CD4-positive, alpha-beta T cell treated with Interleukin-17A for 4 hours (primary cell): ENCODE data around the gene CNTN4.
"Not testable (repeated sequence)": the region's sequence is repeated elsewhere in the genome, so short reads cannot be mapped to it uniquely, and the experiment has no call there.

Source experiments
- DNase-seq: peaks from one replicate; pipeline ENCODE4 v3.0.0-alpha.2; 2020; ENCODE audit warnings: mixed read lengths

The CNTN4 gene

GRCh38 chr3:2873986-2874385, 775.3 kb downstream of the CNTN4 start:
- no peak for DNase-seq

GRCh38 chr3:2875699-2876098, 777.0 kb downstream of the CNTN4 start:
- DNase-seq: no peak

GRCh38 chr3:2876362-2876761, 777.7 kb downstream of the CNTN4 start:
- no peak for DNase-seq

- DNase-seq: no peak
Measured at GRCh38 chr3:2879023-2879422, 780.4 kb downstream of the CNTN4 start.

- DNase-seq: no peak
Measured at GRCh38 chr3:2879587-2879986, 780.9 kb downstream of the CNTN4 start.

- DNase-seq: no peak
Measured at GRCh38 chr3:2880218-2880756, 781.6 kb downstream of the CNTN4 start.

- no peak for DNase-seq
Measured at GRCh38 chr3:2883283-2883682, 784.6 kb downstream of the CNTN4 start.

- no peak for DNase-seq
Measured at GRCh38 chr3:2888592-2888991, 789.9 kb downstream of the CNTN4 start.

- DNase-seq: no peak
Measured at GRCh38 chr3:2889736-2890135, 791.1 kb downstream of the CNTN4 start.

- DNase-seq: no peak
Measured at GRCh38 chr3:2896308-2896939, 797.8 kb downstream of the CNTN4 start.

GRCh38 chr3:2897821-2898220, 799.2 kb downstream of the CNTN4 start:
- no peak for DNase-seq

GRCh38 chr3:2898591-2899353, 800.1 kb downstream of the CNTN4 start:
- no peak for DNase-seq

- no peak for DNase-seq
Measured at GRCh38 chr3:2904054-2904453, 805.4 kb downstream of the CNTN4 start.

GRCh38 chr3:2908693-2909351, 810.2 kb downstream of the CNTN4 start:
- no peak for DNase-seq

- DNase-seq: no peak
Measured at GRCh38 chr3:2910997-2911396, 812.3 kb downstream of the CNTN4 start.

GRCh38 chr3:2915826-2916225, 817.2 kb downstream of the CNTN4 start:
- no peak for DNase-seq

GRCh38 chr3:2916640-2917039, 818.0 kb downstream of the CNTN4 start:
- not testable (repeated sequence) for DNase-seq

- no peak for DNase-seq
Measured at GRCh38 chr3:2920103-2920502, 821.4 kb downstream of the CNTN4 start.

GRCh38 chr3:2921452-2921851, 822.8 kb downstream of the CNTN4 start:
- no peak for DNase-seq

GRCh38 chr3:2921903-2922302, 823.2 kb downstream of the CNTN4 start:
- DNase-seq: no peak

- DNase-seq: no peak
Measured at GRCh38 chr3:2923390-2923789, 824.7 kb downstream of the CNTN4 start.

- DNase-seq: no peak
Measured at GRCh38 chr3:2927259-2927658, 828.6 kb downstream of the CNTN4 start.

GRCh38 chr3:2929574-2929973, 830.9 kb downstream of the CNTN4 start:
- no peak for DNase-seq

GRCh38 chr3:2931265-2931664, 832.6 kb downstream of the CNTN4 start:
- no peak for DNase-seq
